DMS114 treated with DMSO at 0.1 percent for 48 hours (cell line): ENCODE data around the gene TPCN2.
"Not testable (repeated sequence)": the region's sequence is repeated elsewhere in the genome, so short reads cannot be mapped to it uniquely, and the experiment has no call there.

Source experiments
- DNase-seq: peaks from one replicate; lab custom pipeline; 2025; ENCODE audit not compliant: unreplicated experiment; lab: John Stamatoyannopoulos, UW

Gene TPCN2

DNA sequence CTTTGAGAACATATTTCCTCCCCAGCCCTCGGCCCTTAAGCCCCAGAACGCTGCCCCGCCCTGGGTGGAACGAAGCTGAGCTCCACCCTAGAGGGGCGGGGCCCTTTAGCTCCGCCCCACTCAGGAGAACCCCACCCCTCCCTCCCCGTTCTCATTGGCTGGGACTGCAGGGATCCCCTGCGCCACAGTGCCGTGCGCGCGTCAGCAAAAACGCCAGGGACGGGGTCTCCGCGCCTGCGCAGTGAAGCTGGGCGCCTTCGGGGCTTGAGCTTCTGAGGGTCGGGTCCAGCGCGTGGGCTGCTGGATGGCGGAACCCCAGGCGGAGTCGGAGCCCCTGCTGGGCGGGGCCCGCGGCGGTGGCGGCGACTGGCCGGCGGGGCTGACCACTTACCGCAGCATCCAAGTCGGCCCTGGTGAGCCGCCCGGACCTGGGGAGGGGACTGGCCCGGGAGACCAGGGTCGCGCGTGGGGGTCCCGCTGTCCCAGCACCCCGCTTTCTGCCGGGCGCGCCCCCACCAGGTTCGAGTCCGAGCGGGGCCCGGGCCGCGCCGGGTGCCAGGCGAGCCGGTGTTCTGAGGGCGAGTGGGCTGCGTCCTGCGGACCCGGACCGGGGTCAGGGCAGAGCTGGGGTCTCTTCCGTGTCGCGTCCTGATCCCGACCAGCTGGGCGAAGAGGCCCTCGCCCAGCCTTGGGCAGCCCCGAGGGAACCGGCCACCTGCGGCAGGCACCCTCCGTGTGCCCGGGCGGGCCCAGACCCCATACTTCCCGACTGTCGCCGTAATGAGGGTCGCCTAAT, at the start of gene TPCN2:
Gene TPCN2, plus strand, starts transcription at position 239 of the 796 bp plus-strand sequence. Its CDS starts 66 bp downstream, at position 305.
- peak; percentile 100 for DNase-seq

DNA sequence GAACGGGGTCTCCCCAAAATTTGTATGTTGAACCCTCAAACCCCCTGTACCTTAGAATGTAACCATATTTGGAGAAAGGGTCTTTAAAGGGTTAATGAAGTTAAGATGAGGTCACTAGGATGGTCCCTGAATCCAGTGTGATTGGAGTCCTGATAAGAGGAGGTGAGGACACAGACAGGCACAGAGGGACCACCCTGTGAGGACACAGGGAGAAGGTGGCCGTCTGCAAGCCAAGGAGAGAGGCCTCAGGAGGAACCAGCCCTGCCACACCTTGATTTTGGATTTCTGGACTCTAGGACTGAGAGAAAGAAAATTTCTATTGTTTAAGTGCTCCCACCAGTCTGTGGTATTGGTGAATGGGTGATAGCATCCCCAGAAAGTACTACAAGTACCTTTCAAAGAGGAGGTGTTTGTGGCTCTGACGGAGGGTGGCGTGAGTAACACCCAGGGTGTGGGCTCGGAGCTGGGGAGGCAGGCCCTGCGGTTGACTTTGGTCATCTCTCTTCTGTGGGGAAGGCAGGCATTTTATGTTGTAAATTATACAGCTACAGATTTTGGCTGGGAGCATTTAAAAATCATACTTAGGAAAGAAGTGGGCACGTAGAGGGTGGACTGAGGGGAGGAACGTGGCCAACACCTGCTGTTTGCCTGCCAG, 49.5 kb upstream of the TPCN2 start:
- no peak for DNase-seq

DNA sequence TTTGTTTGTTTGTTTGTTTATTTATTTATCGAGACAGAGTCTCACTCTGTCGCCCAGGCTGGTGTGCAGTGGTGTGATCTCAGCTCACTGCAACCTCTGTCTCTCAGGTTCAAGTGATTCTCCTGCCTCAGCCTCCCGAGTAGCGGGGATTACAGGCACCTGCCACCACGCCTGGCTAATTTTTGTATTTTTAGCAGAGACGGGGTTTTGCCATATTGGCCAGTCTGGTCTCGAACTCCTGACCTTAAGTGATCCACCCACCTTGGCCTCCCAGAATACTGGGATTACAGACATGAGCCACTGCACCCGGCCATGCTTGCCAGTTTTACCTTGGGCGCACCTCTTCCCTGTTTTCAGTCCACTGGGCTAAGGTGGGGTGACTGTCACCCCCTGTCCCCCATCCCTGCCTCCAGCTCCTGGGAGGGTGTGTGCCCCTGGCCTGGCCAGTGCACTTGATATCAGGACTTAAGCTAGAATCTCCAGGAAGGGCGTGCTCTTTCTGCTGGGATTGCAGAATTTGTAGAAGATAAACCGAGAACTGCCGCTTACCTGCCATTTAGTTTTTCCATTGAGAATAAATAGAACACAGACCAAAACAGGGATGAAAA, 48.9 kb upstream of the TPCN2 start:
- DNase-seq: not testable (repeated sequence)

DNA sequence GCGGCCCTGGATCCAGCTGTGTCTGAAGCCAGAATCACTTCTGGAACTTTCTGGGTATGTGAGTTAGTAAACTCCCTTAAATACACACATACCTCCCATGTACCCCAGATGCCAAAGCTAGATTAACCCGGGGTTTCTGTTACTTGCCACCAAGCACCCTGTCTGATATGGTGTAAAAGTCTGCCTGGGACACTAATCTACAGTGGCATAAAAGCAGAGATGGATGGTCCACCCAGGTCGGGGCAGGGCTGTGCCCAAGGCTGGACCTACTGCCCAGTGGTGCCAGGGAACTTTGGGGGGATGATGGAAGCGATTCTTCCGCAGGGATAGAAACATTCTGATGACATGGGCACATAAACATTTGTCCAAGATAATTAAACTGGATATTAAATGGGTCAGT, 48.3 kb upstream of the TPCN2 start:
- DNase-seq: no peak

DNA sequence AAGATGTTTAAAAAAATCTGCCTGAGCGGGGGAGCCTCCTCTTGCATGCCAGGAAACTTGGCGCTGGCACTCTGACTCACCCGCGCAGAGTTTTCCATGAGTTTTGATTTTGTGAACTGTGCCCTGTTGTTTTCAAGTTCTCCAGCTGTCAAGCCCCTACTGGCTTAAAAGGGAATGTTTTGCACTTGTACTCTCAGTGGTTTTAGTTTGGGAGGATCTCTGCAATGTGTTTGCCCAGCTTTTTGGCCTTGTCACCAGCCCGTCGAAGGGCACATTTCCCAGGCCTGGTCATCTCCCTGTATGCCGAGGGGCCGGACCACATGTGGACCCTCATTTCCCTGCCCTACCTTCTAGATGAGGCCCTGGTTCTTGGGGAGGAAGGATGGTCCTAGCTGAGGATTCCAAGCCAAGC, 47.9 kb upstream of the TPCN2 start:
- peak; percentile 93 for DNase-seq

DNA sequence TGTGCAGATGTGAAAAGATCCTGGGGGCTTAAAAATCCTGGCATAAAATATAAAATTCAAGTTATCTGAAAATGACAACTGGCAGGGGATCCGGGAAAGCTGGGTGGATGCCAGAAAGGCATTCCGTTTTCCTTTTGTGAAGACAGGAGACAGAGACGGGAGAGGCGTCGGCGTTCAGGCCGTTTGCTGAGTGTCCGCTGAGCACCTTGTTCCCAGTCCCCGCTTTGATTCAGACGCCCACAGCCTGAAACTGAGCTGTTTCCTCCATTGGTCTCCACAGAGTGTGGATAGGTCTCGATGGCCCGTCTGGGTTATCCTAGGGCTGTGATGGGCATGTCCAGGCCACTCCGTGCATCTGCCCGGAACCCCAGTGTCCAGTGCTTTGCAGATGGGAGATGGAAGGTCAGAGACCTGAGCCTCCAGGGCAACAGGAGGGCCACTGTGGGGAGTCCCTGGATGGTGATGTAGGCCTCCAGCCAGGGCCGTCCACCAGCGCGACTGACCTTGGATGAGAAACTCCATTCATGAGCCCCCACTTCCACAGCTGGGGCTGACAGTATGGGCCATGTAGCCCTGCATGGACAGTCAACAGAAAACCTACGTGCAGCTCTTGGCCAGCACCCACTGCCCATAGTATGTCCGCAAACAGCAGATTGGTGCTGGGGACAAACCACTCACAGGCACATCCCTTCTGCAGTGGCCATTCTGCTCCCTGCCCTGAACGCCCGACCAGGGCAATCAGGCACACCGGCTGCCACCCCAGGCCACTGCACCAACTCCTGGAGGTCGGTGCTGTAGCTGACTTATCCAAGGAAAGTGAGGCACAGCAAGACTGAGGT, 47.3 kb upstream of the TPCN2 start:
- no peak for DNase-seq

DNA sequence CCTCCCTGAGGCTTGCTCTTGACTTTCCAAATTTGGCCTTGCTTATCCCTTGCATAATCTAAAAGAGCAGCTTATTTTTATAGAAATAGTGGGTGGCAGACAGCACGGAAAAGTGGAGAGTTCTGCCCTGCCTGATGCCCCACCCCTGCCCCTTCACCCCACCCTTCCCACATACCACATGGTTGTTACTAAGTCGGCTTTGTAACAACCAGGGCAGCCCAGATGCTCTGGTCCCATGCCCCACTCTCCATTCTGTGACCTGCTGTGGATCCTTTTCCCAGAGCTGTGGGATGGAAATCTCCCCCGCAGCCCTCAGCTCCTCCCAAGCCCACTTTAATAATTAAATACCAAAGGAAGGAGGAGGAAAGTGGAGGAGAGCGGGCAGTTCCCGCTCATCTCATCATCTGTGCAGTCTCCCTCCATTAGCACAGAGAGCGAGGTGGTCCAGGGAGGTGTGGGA, 46.6 kb upstream of the TPCN2 start:
- no peak for DNase-seq

DNA sequence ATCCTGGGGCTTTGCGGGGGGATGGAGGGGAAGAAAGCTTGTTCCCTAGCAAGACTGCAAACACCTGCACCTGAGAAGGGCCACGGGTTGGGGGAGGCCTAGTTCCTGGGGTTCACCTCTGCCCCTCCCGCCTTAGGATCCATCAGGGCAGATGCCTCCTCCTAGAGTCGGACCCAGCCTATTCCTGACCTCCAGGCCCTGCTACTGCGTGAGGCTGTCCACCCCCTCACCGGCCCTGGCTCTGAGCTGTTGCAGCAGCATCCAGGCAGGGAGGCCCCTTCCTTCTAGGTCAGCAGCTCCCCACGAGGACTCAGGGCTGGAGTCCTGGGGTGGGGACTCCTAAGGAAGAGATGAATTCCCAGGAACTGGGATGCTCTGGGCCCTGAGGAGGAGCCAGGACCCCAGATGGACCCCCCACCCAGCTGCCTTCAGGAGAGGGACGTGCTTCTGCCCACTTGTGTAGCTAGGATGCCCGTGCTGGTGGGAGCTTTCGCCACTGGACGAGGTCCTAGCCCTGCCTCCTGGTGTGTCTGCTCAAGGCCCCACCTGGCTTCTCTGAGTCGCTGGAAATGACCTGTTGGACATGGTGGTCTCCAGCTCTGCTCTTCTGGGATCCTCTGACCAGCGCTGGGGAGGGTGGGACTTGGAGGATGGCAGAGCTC, 46.0 kb upstream of the TPCN2 start:
- no peak for DNase-seq

DNA sequence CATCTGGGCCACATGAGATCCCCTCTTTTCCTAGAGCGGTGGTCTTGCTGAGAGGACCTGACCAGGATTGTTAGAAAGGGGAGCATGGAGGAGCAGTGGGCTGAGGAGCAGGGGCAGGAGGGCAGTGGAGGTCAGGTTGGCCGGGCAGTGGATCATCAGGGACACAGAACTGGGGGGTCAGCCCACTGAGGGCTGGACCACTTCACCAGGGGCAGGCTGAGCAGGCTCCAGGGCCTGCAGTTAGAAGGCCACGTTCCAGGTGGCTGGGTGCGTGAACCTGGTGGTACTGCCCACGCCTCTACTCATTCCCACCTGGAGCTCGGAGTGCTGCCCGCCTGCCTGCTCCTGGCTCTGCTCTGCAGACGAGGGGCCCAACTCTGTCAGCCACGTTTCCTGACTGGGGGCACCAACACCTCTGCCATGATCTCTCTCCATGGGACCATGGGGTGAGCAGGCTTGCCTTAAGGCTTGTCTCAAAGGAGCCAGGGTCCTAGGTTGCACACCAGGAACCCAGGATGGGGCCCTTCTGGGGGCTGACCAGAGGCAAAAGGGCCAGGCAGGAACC, 45.3 kb upstream of the TPCN2 start:
- DNase-seq: no peak

DNA sequence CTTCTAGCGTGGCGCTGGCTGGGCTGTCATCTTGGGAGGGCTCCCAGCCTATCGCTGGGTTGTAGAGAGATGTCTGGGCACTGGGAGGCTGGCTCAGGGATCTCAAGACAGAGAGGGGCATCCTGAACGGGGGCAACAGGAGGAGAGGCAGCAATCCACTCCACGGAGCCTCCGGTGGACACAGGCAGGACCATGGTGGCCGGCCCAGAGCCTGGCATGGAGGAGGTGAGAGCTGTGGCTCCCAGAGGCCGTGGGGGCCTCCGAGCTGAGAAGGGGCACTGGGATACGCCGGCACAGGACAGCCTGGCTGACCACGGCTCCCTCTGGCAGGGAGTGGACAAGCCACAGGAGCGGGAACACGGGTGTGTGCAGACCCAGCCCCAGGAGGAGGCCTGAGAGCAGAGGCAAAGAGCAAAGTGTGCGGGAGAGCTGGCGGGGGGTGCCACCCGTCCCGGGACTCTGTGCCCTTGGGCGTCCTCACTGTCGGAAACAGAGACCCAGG, 44.8 kb upstream of the TPCN2 start:
- no peak for DNase-seq

DNA sequence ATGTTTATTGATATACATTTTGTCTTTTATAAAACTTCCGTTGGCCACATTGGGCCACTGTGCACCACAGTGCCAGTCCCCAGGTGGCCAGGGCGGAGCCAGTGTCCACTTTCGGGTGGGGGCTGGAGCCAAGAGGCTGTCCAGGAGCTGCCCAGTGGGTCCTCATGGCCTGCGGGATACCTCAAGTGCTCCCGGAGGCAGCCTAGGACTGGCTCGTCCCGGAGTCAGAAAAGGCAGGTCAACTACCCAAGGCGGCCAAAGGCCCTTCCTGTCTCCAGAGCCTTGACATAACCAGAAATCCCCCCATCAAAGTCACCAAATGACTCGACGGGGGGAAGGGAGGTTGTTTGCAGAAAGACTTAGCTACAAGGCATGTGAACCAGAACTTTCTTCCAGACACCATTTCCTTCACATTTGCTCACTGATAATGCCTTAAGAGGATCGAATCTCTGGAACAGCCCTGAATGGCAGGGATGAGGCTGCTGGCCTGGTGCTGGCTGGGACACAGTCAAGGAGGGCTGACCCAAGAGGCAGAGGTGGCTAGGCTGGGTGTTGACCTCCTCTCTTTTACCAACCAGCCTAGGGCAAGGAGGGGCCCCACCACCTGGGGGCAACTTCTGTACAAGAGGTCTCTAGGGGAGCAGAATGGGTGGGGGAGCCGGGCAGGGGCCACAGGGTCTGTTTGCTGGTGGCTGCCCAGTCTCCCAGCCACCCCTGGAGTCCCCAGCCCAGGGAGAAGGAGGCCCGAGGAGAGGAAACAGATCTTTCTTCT, 44.1 kb upstream of the TPCN2 start:
- no peak for DNase-seq

DNA sequence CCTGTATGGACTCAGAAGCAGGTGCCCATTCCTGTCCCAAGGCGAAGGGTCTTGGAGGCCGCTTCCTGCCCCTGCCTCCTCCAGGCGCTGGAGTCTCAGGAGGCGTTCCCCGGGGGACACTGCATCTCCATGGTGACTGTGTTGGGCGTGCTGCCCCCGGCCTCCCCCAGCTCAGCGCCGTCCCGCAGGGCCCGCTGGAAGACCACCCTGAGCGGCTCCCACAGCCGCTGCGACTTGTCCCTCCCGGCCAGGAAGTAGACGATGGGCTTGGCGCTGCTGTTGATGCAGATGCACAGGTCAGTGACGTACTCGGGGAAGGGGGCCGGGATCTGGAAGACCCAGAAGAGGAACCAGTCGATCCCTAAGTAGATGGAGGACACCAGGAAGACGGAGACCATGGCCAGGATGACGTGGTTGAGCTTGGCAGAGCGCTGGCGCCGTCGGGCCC, 43.5 kb upstream of the TPCN2 start:
- DNase-seq: no peak

DNA sequence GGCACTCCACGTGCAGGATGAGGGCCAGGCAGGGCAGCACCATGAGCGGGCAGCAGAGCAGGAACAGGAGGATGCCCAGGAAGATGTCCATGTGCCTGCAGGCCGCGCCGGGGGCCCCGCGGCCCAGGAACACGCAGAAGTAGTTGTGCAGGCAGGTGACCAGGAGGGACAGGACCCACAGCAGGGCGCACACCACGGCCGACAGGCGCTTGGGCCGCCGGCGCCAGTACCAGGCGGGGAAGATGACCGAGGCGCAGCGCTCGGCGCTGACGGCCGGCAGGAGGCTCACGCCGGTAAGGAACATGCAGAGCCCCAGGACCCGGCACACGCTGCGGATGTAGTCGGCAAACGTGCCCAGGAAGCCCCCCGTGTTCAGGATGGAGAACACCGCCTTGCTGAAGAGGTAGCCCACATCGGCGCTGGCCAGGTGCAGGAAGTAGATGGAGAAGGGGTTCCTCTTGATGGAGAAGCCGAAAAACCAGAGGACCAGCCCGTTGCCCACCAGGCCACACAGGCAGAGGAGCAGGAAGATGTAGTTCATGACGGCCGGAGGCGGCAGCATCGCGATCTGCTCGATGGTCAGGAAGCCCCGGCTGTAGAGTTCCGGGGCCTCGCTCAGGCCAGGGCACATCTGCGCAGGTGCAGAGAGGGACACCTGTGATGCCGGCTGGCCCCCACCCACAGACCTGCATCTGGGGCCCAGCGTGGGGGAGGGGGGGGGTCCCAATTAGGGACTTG, 42.9 kb upstream of the TPCN2 start:
- no peak for DNase-seq

DNA sequence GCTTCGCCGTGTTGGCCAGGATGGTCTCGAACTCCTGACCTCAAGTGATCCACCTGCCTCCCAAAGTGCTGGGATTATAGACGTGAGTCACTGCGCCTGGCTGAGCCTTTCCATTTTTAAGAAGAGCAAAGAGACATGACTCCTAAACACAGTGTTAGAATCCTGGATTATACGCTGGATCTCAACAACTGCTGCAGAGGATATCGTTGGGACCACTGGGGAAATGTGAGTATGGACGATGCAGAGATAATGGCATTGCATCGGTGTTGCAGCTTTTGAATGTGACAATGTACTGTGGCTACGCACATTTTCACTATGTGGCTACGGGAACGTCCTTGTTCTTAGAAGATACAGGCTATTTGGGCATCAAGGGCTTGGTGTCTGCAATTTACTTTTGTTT, 41.9 kb upstream of the TPCN2 start:
- no peak for DNase-seq

DNA sequence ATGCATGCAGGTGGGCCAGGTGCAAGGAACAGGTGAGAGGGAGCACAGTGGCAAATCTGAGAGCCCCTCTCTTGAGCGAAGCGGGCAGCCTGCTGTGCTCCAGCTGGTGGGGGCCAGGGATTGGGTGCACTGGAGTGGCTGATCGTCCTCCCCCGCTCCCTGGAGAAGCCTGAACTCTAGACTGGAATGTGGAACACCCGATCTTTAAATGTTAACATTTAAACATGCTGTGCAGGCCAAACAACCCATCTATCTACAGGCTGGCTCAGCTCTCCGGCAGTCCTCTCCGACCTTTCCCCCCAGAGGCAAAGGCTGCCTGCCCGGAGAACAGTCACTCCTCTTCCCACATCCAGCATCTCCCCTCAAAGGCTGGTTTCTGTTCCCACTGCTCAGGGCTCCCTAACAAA, 40.8 kb upstream of the TPCN2 start:
- no peak for DNase-seq

DNA sequence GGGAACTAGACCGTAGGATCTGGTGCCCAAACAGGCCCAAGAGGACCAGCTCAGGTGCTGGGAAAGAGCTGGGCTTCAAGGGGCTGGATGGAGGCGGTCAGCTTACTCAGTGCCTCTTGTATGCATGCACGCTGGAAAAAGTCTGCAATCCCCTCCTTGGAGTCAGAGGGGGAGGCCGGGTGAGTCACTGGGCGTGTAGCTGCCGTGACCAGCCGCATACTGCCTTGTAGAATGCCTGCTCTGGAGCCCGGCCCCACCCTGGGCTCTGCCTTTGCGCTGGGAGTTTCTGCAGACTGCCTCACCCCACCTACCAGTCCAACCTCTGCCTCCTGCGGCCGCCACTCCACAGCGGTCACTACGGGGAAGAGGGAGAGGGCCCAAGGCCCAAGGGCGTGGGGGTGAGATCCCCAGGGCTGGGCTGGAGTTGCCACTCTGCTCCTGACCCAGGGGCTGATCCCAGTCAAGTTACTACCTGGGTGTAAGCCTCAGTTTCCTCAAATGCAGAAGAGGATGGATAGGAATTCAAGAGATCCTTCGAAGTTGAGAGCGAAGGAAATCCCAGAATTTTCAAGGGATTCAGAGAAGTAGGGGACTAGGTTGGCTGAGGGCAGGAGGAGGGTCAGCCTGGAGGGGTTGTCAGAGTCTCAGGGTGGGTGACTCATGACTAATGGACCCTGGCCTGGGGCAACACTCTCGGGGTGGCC, 39.8 kb upstream of the TPCN2 start:
- DNase-seq: no peak

DNA sequence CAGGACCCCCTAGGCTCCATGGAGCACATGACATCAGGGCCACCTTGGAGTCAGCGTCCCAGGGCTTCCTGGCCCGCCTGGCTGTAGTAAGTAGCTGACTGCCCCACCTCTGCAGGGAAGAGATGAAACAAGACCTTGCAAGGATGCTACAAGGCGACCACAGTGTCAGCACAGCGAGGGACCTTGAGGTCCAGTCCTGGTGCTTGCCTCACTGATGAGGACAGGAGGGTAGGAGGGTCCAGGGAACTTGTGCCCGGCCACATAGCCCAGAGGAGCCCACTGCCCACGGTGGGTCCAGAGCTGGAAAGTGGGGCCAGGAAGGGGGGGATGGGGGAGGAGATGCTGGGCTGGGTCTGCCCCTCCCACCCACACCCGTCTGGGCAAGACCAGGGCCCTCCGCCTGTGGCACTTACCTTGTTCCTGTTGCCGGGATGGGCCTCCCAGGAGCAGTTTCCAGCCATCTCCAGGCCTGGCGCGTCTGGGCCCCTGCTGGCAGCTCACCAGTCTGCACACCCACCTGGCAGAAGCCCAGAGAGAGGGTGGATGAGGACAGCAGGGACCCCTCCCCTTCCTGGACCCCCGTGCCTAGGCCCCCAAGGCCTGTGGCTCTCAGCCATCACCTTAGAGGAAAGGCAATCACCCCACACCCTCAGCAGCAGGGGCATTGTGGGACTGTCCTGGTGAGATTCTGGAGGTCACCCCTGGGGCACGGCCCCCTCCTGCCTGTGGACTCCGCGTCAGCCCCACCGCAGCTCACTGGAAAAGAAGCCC, 39.1 kb upstream of the TPCN2 start:
- no peak for DNase-seq
